Loucy (cell line): ENCODE data around the gene SCNN1A.

Experiments
- H2AFZ ChIP-seq: fragments of 200-600 bp; sonication (generic); 2 replicates; pipeline ENCODE4 v1.6.0; 2016; ENCODE audit warnings: antibody characterized with exemption, mild to moderate bottlenecking, low read length, moderate library complexity
- H3F3A ChIP-seq: fragments of 200-600 bp; 2 replicates; pipeline ENCODE4 v1.6.0; 2016; ENCODE audit warnings: antibody characterized with exemption, low read depth, mild to moderate bottlenecking
- H3K27me3 ChIP-seq: fragments of 200-600 bp; sonication (generic); 2 replicates; pipeline ENCODE4 v1.6.1; 2014; ENCODE audit warnings: low read length, mild to moderate bottlenecking; ENCODE audit not compliant: insufficient read depth, poor library complexity, severe bottlenecking
- H3K36me3 ChIP-seq: fragments of 200-600 bp; sonication (generic); 2 replicates; pipeline ENCODE4 v1.6.1; 2016; ENCODE audit warnings: low read length; ENCODE audit not compliant: insufficient read depth
- H3K4me1 ChIP-seq: fragments of 200-600 bp; sonication (generic); 2 replicates; pipeline ENCODE4 v1.5.1; 2014; ENCODE audit warnings: low read length, mild to moderate bottlenecking; ENCODE audit not compliant: insufficient read depth, poor library complexity, severe bottlenecking
- H3K4me2 ChIP-seq: fragments of 200-600 bp; sonication (generic); 2 replicates; pipeline ENCODE4 v1.6.0; 2014; ENCODE audit warnings: antibody characterized with exemption, low read length, low read depth, mild to moderate bottlenecking; ENCODE audit not compliant: poor library complexity, severe bottlenecking
- H3K4me3 ChIP-seq: fragments of 200-600 bp; sonication (generic); 2 replicates; pipeline ENCODE4 v1.5.1; 2014; ENCODE audit warnings: low read length, mild to moderate bottlenecking, mixed read lengths; ENCODE audit not compliant: poor library complexity, severe bottlenecking
- H3K79me2 ChIP-seq: fragments of 200-600 bp; sonication (generic); 2 replicates; pipeline ENCODE4 v1.6.1; 2014; ENCODE audit warnings: low read length; ENCODE audit not compliant: insufficient read depth
- H3K9ac ChIP-seq: fragments of 200-600 bp; sonication (generic); 2 replicates; pipeline ENCODE4 v1.6.0; 2014; ENCODE audit warnings: mild to moderate bottlenecking, low read depth, low read length, moderate library complexity; ENCODE audit not compliant: poor library complexity, severe bottlenecking
- H3K9me2 ChIP-seq: fragments of 200-600 bp; sonication (generic); replicated peaks from 2 replicates; pipeline ENCODE4 v1.6.1; 2016; ENCODE audit warnings: low read depth, low read length, mixed read lengths
- H3K9me3 ChIP-seq: fragments of 200-600 bp; sonication (generic); 2 replicates; pipeline ENCODE4 v1.6.1; 2014; ENCODE audit warnings: mild to moderate bottlenecking, antibody characterized with exemption, low read length, low read depth; ENCODE audit not compliant: insufficient read depth
- H4K20me1 ChIP-seq: fragments of 200-600 bp; sonication (generic); 2 replicates; pipeline ENCODE4 v1.6.0; 2014; ENCODE audit warnings: antibody characterized with exemption, low read length, mild to moderate bottlenecking; ENCODE audit not compliant: insufficient read depth, poor library complexity, severe bottlenecking
- CTCF ChIP-seq: fragments of 200-600 bp; sonication (generic); conservative IDR thresholded peaks from 2 replicates; pipeline ENCODE4 v1.5.1; 2014; ENCODE audit warnings: mild to moderate bottlenecking, antibody characterized with exemption, low read length
- EZH2phosphoT487 ChIP-seq: fragments of 200-600 bp; IDR thresholded peaks from 2 replicates; pipeline ENCODE4 v1.6.1; 2018; ENCODE audit warnings: antibody characterized with exemption, mild to moderate bottlenecking, moderate library complexity, borderline replicate concordance

SCNN1A gene

DNA sequence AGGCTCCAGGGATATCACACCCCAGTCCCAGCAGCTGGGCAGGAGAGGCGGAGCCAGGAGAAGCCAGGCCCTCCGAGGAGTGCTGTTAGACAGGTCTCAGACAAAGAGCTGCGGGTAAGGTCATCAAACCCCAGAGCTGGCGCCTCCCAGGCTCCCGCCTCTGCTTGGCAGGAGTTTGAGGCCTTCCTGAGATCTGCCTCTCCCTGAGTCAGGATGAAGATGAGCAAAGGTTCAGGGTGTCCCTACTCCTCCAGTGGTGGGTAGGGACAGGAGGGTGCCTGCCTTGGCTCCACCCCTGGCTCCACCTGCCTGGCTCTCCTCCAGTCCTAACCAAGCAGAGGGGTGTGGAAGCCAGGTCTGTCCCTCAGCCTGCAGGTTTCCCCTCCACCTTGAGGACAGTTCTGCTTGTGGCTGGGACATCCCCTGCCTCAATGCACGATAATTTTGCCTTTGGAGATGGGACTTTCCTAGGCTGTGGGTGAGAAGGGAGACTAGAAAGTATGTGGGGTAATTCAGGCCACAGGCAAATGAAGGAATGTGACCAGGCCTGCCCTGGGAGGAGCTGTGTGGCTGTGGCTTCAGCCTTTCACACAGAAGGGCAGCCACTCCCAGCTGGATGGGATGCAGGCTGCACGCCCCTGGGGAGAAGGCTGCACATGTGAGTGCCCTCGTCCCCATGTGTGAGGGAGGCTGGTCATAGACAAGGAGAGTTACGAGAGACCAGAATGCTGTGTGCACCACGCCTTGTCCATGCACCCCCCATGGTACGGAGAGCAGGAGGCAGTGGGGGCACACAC lies 62.6 kb downstream of the SCNN1A start:
- Histone ChIP-seq H3K79me2 (no peaks in the 10 kb centered on the region), H4K20me1 (no peaks in the 10 kb centered on the region), H2AFZ (no peak overlapping the region), H3K9ac (no peak overlapping the region), H3K36me3 (no peaks in the 10 kb centered on the region), H3K9me2 (no peaks in the 10 kb centered on the region), H3K27me3 (no peaks in the 10 kb centered on the region), H3K4me1 (no peaks in the 10 kb centered on the region), H3K4me2 (no peak overlapping the region), H3K9me3 (no peaks in the 10 kb centered on the region), H3F3A (no peaks in the 10 kb centered on the region), H3K4me3 (no peak overlapping the region)
- no peak for TF ChIP-seq EZH2phosphoT487
- TF ChIP-seq CTCF, result no peak

- no peaks in the 10 kb centered on the region for H3K9me2 ChIP-seq
- H4K20me1 ChIP-seq, result no peaks in the 10 kb centered on the region
- no peaks in the 10 kb centered on the region for H3K4me1 ChIP-seq
- H3K27me3 ChIP-seq, result no peaks in the 10 kb centered on the region
- no peak overlapping the region for H3K4me2 ChIP-seq
- H3K9ac ChIP-seq, result no peak overlapping the region
- H3K4me3 ChIP-seq, result no peak overlapping the region
- no peaks in the 10 kb centered on the region for H3F3A ChIP-seq
- H3K79me2 ChIP-seq, result no peaks in the 10 kb centered on the region
- no peaks in the 10 kb centered on the region for H3K36me3 ChIP-seq
- H2AFZ ChIP-seq, result no peak overlapping the region
- H3K9me3 ChIP-seq, result no peaks in the 10 kb centered on the region
- TF ChIP-seq CTCF, result no peak
- TF ChIP-seq EZH2phosphoT487, result no peak
Measured at GRCh38 chr12:6311822-6312528, 63.4 kb downstream of the SCNN1A start.

DNA sequence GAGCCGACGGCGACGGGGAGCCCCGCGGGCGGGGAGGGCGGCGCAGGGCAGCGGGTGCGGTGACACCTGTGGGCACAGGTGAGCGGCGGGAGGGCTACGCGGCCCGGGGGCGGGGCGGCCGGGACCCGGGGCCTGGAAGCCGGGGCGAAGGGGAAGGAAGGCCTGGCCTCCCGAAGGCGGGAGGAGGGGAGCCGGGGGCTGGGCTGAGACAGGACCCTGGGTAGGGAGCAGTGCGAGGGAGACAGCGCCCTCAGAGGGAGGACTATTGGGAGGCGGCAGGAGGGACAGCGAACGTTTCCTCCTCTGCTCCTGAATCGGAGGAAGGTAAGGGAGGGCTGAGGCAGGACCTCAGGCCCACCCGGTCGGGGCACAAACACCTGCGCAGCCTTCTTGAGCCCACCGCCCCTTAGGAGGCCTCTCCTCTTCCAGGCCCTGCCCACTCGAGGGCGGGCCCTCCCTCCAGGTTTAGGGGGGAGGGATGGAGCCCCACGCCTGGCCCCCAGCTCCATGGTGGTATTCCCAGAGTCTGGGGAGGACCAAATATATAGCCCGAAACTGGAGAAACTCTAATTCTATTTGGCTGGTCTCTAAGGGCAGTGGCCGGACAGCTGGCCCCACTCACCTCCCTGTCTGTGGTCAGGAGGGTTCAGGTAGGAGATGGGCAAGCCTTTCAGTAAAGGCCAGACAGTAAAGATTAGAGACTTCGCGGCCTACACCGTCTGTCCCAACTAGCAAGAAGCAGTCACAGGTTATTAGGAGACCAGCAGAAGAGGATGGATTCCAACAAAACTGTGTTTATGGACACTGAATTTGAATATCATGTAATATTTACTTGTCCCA lies 64.4 kb downstream of the SCNN1A start:
- H3K79me2 ChIP-seq, result no peaks in the 10 kb centered on the region
- H3K4me2 ChIP-seq, result no peak overlapping the region
- no peaks in the 10 kb centered on the region for H3F3A ChIP-seq
- H4K20me1 ChIP-seq, result no peaks in the 10 kb centered on the region
- H3K9me2 ChIP-seq, result no peaks in the 10 kb centered on the region
- H2AFZ ChIP-seq, result no peak overlapping the region
- H3K4me3 ChIP-seq, result no peak overlapping the region
- H3K27me3 ChIP-seq, result no peaks in the 10 kb centered on the region
- H3K36me3 ChIP-seq, result no peaks in the 10 kb centered on the region
- H3K4me1 ChIP-seq, result no peaks in the 10 kb centered on the region
- H3K9ac ChIP-seq, result no peak overlapping the region
- TF ChIP-seq CTCF, result no peak
- no peak for TF ChIP-seq EZH2phosphoT487
- H3K9me3 ChIP-seq, result no peaks in the 10 kb centered on the region
